Heart left ventricle (tissue), 16 donors: ENCODE results near the gene BAZ2B. TPM values are rescaled to one million over a fixed set of nuclear protein-coding genes. Genes with fewer than 3 reads are reported as not detected.
A peak's percentile ranks its signal among the peaks of the same experiment; 100 is the strongest.

Source experiments
- ATAC-seq, 4 donors: fragments of 200-7000 bp; cut with Tn5 transposase; one replicate each; pipeline ENCODE4 v1.9.1; 2020 to 2022; ENCODE audit warnings: moderate library complexity in 4 of 4, mild to moderate bottlenecking in 3 of 4, moderate number of reproducible peaks in 1 of 4
- DNase-seq, 5 donors: peaks; one replicate each; pipeline ENCODE4 v3.0.0-alpha.2; 2020
- H3K27ac ChIP-seq, 12 donors: fragments of 200-600 bp; sonication (generic) in 4 of 12; one replicate each; pipeline versions ENCODE4 v1.5.0 to v1.8.0; 2016 to 2022; ENCODE audit warnings: mild to moderate bottlenecking in 2 of 12
- H3K27me3 ChIP-seq, 9 donors: fragments of 200-600 bp; sonication (generic) in 2 of 9; one replicate each; pipeline versions ENCODE4 v1.5.1 to v1.8.0; 2016 to 2022; ENCODE audit warnings: mild to moderate bottlenecking in 3 of 9
- H3K36me3 ChIP-seq, 9 donors: fragments of 200-600 bp; sonication (generic) in 2 of 9; one replicate each; pipeline versions ENCODE4 v1.5.0 to v1.8.0; 2018 to 2022; ENCODE audit warnings: mild to moderate bottlenecking in 2 of 9
- H3K4me1 ChIP-seq, 12 donors: fragments of 200-600 bp; sonication (generic) in 4 of 12; one replicate each; pipeline versions ENCODE4 v1.5.0 to v1.8.0; 2016 to 2022; ENCODE audit warnings: mild to moderate bottlenecking in 3 of 12
- H3K4me3 ChIP-seq, 12 donors: fragments of 200-600 bp; sonication (generic) in 4 of 12; one replicate each; pipeline versions ENCODE4 v1.5.0 to v1.8.0; 2017 to 2022; ENCODE audit warnings: mild to moderate bottlenecking in 9 of 12, moderate library complexity in 4 of 12
- H3K9me3 ChIP-seq, 12 donors: fragments of 200-600 bp; sonication (generic) in 4 of 12; one replicate each; pipeline versions ENCODE4 v1.5.0 to v1.8.0; 2016 to 2022; ENCODE audit warnings: mild to moderate bottlenecking in 1 of 12
- CTCF ChIP-seq, 12 donors: fragments of 200-600 bp; sonication (generic) in 4 of 12; IDR thresholded peaks; one replicate each; pipeline versions ENCODE4 v1.5.0 to v1.8.0; 2018 to 2022; ENCODE audit warnings: antibody characterized with exemption in 12 of 12, mild to moderate bottlenecking in 5 of 12
- POLR2A ChIP-seq, 2 donors: fragments of 450-650 bp; IDR thresholded peaks; one replicate each; pipeline ENCODE4 v1.6.1; 2017; ENCODE audit warnings: antibody characterized with exemption in 2 of 2, mild to moderate bottlenecking in 2 of 2, moderate library complexity in 2 of 2
- WGBS, 4 donors: extraction: QIAGEN DNeasy Blood & Tissue Kit in 2 of 4; methylation state at CpG; one replicate each; pipeline versions ENCODE4 v1.1.5 to v1.1.7; 2013 to 2018; 5-methylcytosine and 5-hydroxymethylcytosine counted together
- intact Hi-C, 10 donors: fragments of 100-400 bp; cut with DNase I; formaldehyde crosslinking; loops; one replicate each; pipeline versions ENCODE4 v1.11.1 to v1.14.2; 2022
- polyA plus RNA-seq, 2 donors: library from polyadenylated mRNA; stranded (reverse); fragments of 200-250 nt; gene quantifications; one replicate each; pipeline ENCODE4 v1.2.3, GENCODE V29; 2013
- total RNA-seq, 9 donors: library from RNA; depleted of rRNA in 2 of 9; stranded (reverse); fragments of >200 nt in 2 of 9; fragmentation: NEBNext Ultra II Directional in 3 of 9; extraction: Animal tissue kit (Norgen Biotek cat#: 25700) in 3 of 9; gene quantifications; one replicate each; pipeline versions ENCODE4 v1.1.0 to v1.2.4, GENCODE V29; 2016 to 2023
- donor health status: ischemic (EF 13 %, LVEDD 7.1; RV severe dilation, severe dysfunction).
- donor health status: healthy with polysubstance abuse.
- donor health status: DM: no; HTN: yes; CAD: no.
- donor health status: DM: no; HTN: no; CAD: no.
- donor health status: ischemic (EF 25% LVEDD 6.9; RV normal size, moderate dysfunction).
- donor health status: ischemic (EF 25% LVEDD 5.7; RV mildly dilated, moderate dysfunction).
- donor health status: healthy.
- donor health status: DM: yes; HTN: yes; CAD: no.
- donor health status: ischemic (EF 35%, LVEDD 5.7; RV mildly dilated, moderate dysfunction).
- donor health status: nonischemic (EF 11% LVEDD 7.7; RV severe dilation, severe dysfunction).
- donor health status: DM: yes; HTN: yes; CAD: no.
- donor health status: PGD.
- donor health status: ischemic (EF 29% LVEDD 5.4; RV normal size, mild dysfunction).
- donor health status: nonischemic (EF 23%, LVEDD 6.1; RV moderate dilation, normal function).

BAZ2B gene
- total and polyA plus RNA-seq, 11 donors, result 15.3 to 56.5 (median 40.2) TPM

GRCh38 chr2:159351977-159352376, 264.4 kb downstream of the BAZ2B start:
- peak overlapping the region in 1 of 12 donors; percentile 18 for H3K27ac ChIP-seq
- no peak overlapping the region for H3K4me3 ChIP-seq
- intact Hi-C loops, result no loop called here
- no peaks in the 10 kb centered on the region for H3K27me3 ChIP-seq
- 65 to 69% (median 68%) methylated on average over 3 of the region's 3 CpGs for WGBS, 4 donors
- ATAC-seq (peak in 2 of 4 donors; percentile 56 to 63), DNase-seq (no peak)
- no peaks in the 10 kb centered on the region for H3K9me3 ChIP-seq
- peaks cover 0 to 6% (median 0%) of the 10 kb centered on the region in 12 donors for H3K4me1 ChIP-seq
- TF ChIP-seq POLR2A (IDR thresholded peaks at IDR 0.05), result no peak
- H3K36me3 ChIP-seq, result peaks cover 0 to 73% (median 47%) of the 10 kb centered on the region in 9 donors

GRCh38 chr2:159349674-159350299, 266.6 kb downstream of the BAZ2B start:
- no peak for TF ChIP-seq POLR2A (IDR thresholded peaks at IDR 0.05)
- no peak for TF ChIP-seq CTCF (IDR thresholded peaks at IDR 0.05)
- Histone ChIP-seq H3K27me3 (no peaks in the 10 kb centered on the region), H3K9me3 (no peaks in the 10 kb centered on the region), H3K27ac (no peak overlapping the region), H3K4me3 (no peak overlapping the region), H3K36me3 (peaks cover 0 to 71% (median 57%) of the 10 kb centered on the region in 9 donors), H3K4me1 (peaks cover 0 to 6% (median 0%) of the 10 kb centered on the region in 12 donors)
- WGBS, 4 donors, result 78 to 84% (median 81%) methylated on average over 6 of the region's 6 CpGs
- no peak for ATAC-seq
- DNase-seq, result no peak
- intact Hi-C loops, result no loop called here

- Histone ChIP-seq H3K4me1 (no peaks in the 10 kb centered on the region), H3K27ac (peak overlapping the region in 1 of 12 donors; percentile 11), H3K36me3 (peaks cover 0 to 91% (median 55%) of the 10 kb centered on the region in 9 donors), H3K27me3 (no peaks in the 10 kb centered on the region), H3K9me3 (no peaks in the 10 kb centered on the region), H3K4me3 (no peak overlapping the region)
- DNase-seq (no peak), ATAC-seq (peak in 1 of 4 donors; percentile 43)
- 93 to 96% (median 95%) methylated on average over 5 of the region's 5 CpGs for WGBS, 4 donors
- no peak for TF ChIP-seq POLR2A (IDR thresholded peaks at IDR 0.05)
- no peak for TF ChIP-seq CTCF (IDR thresholded peaks at IDR 0.05)
- intact Hi-C loops, result no loop called here
Measured at GRCh38 chr2:159326569-159327255, 289.6 kb downstream of the BAZ2B start.

- no peak for ATAC-seq
- peaks cover 0 to 95% (median 56%) of the 10 kb centered on the region in 9 donors for H3K36me3 ChIP-seq
- no peaks in the 10 kb centered on the region for H3K27me3 ChIP-seq
- intact Hi-C loops, result no loop called here
- H3K4me1 ChIP-seq, result no peaks in the 10 kb centered on the region
- H3K4me3 ChIP-seq, result no peak overlapping the region
- DNase-seq, result no peak
- no peaks in the 10 kb centered on the region for H3K9me3 ChIP-seq
- TF ChIP-seq POLR2A (IDR thresholded peaks at IDR 0.05) (no peak), CTCF (IDR thresholded peaks at IDR 0.05) (no peak)
- no peak overlapping the region for H3K27ac ChIP-seq
Measured at GRCh38 chr2:159322419-159322818, 293.9 kb downstream of the BAZ2B start.
